IMR-90 (cell line): ENCODE measurements around the gene PHEX. TPM values are rescaled to one million over a fixed set of nuclear protein-coding genes. Genes with fewer than 3 reads are reported as not detected.

Experiments used
- ATAC-seq: fragments of 200-7000 bp; cut with Tn5 transposase; 2 replicates; pipeline ENCODE4 v1.9.1; 2020; ENCODE audit warnings: low read depth, mild to moderate bottlenecking, moderate library complexity
- BruUV-seq: library from RNA; stranded (reverse); fragments of 400-500 nt; replicated peaks from 2 replicates; lab custom pipeline; 2021; lab: Mats Ljungman, UMichigan
- CTCF ChIA-PET: fragments of 300-600 bp; formaldehyde crosslinking; extraction: SDS; loops from one replicate; lab custom pipeline; 2021; ENCODE audit warnings: antibody characterized with exemption; lab: Yijun Ruan, JAX
- POLR2A ChIA-PET: fragments of 300-600 bp; sonication (Branson Sonifier 250); formaldehyde crosslinking; loops from one replicate; lab custom pipeline; 2022; ENCODE audit warnings: antibody characterized with exemption; ENCODE audit not compliant: unreplicated experiment; lab: Charles Lee
- DNase-seq: peaks from one replicate; pipeline ENCODE4 v3.0.0; 2013
- H2AFZ ChIP-seq: replicated peaks from 2 replicates; pipeline ENCODE3; 2013; ENCODE audit warnings: low read length, mild to moderate bottlenecking; ENCODE audit not compliant: poor library complexity
- H2AK5ac ChIP-seq: 2 replicates; pipeline ENCODE4 v1.6.1; 2013; ENCODE audit warnings: low read depth, low read length, inconsistent platforms
- H2AK9ac ChIP-seq: replicated peaks from 2 replicates; pipeline ENCODE3; 2013; ENCODE audit warnings: mild to moderate bottlenecking, low read depth, low read length, moderate library complexity; ENCODE audit not compliant: poor library complexity
- H2BK120ac ChIP-seq: 2 replicates; pipeline ENCODE4 v1.6.1; 2013; ENCODE audit warnings: low read depth, low read length, inconsistent platforms
- H2BK15ac ChIP-seq: 3 replicates; pipeline ENCODE4 v1.6.1; 2013; ENCODE audit warnings: low read depth, low read length, inconsistent platforms
- H2BK20ac ChIP-seq: 2 replicates; pipeline ENCODE4 v1.6.1; 2013; ENCODE audit warnings: low read depth, mild to moderate bottlenecking, inconsistent platforms, low read length, moderate library complexity
- H2BK5ac ChIP-seq: 2 replicates; pipeline ENCODE4 v1.6.1; 2013; ENCODE audit warnings: mild to moderate bottlenecking, low read depth, low read length, inconsistent platforms; ENCODE audit not compliant: poor library complexity, severe bottlenecking
- H3K14ac ChIP-seq: replicated peaks from 2 replicates; pipeline ENCODE4 v1.6.1; 2013; ENCODE audit warnings: low read depth, low read length, inconsistent platforms
- H3K18ac ChIP-seq: 2 replicates; pipeline ENCODE4 v1.6.1; 2013; ENCODE audit warnings: low read depth, low read length, control low read depth
- H3K23ac ChIP-seq: 2 replicates; pipeline ENCODE4 v1.6.1; 2013; ENCODE audit warnings: low read depth, low read length, inconsistent platforms
- H3K27ac ChIP-seq: 2 replicates; pipeline ENCODE4 v1.5.1; 2013; ENCODE audit warnings: mild to moderate bottlenecking, control low read depth, low read length; ENCODE audit not compliant: insufficient read depth
- H3K27me3 ChIP-seq: 2 replicates; pipeline ENCODE4 v1.6.1; 2013; ENCODE audit warnings: low read length; ENCODE audit not compliant: control insufficient read depth, insufficient read depth
- H3K36me3 ChIP-seq: 2 replicates; pipeline ENCODE4 v1.6.1; 2013; ENCODE audit warnings: low read length, mixed read lengths; ENCODE audit not compliant: control insufficient read depth, insufficient read depth
- H3K4ac ChIP-seq: 2 replicates; pipeline ENCODE4 v1.6.1; 2013; ENCODE audit warnings: low read depth, low read length, inconsistent platforms
- H3K4me1 ChIP-seq: 2 replicates; pipeline ENCODE4 v1.6.1; 2013; ENCODE audit warnings: low read length, mixed read lengths; ENCODE audit not compliant: control insufficient read depth, insufficient read depth
- H3K4me2 ChIP-seq: 2 replicates; pipeline ENCODE4 v1.6.1; 2013; ENCODE audit warnings: low read depth, mild to moderate bottlenecking, control low read depth, low read length, moderate library complexity
- H3K4me3 ChIP-seq: 2 replicates; pipeline ENCODE4 v1.5.1; 2013; ENCODE audit warnings: low read depth, mild to moderate bottlenecking, control low read depth, low read length, moderate library complexity; ENCODE audit not compliant: insufficient read depth
- H3K56ac ChIP-seq: 2 replicates; pipeline ENCODE4 v1.6.1; 2013; ENCODE audit warnings: low read length, inconsistent platforms; ENCODE audit not compliant: insufficient read depth; ENCODE audit errors: extremely low read depth
- H3K79me1 ChIP-seq, 2 experiments: 2 replicates each; pipeline ENCODE4 v1.6.1; 2013; ENCODE audit warnings: low read length in 2 of 2, inconsistent platforms in 1 of 2, low read depth in 1 of 2
- H3K9ac ChIP-seq: 2 replicates; pipeline ENCODE4 v1.6.1; 2013; ENCODE audit warnings: low read depth, low read length, control low read depth
- H3K9me1 ChIP-seq: 2 replicates; pipeline ENCODE4 v1.6.1; 2013; ENCODE audit warnings: low read length, inconsistent platforms; ENCODE audit not compliant: insufficient read depth
- H3K9me3 ChIP-seq: 2 replicates; pipeline ENCODE4 v1.6.1; 2013; ENCODE audit warnings: low read length; ENCODE audit not compliant: control insufficient read depth, insufficient read depth
- H4K20me1 ChIP-seq: 2 replicates; pipeline ENCODE4 v1.6.1; 2013; ENCODE audit warnings: low read length, inconsistent platforms; ENCODE audit not compliant: insufficient read depth
- H4K5ac ChIP-seq: 2 replicates; pipeline ENCODE4 v1.6.1; 2013; ENCODE audit warnings: mild to moderate bottlenecking, low read depth, low read length, control low read depth
- H4K8ac ChIP-seq, 2 experiments: 2 replicates each; pipeline ENCODE4 v1.6.1; 2013; ENCODE audit warnings: low read depth in 2 of 2, low read length in 2 of 2, control low read depth in 1 of 2, inconsistent platforms in 1 of 2
- H4K91ac ChIP-seq: 2 replicates; pipeline ENCODE4 v1.6.1; 2013; ENCODE audit warnings: low read depth, low read length, inconsistent platforms; ENCODE audit not compliant: insufficient read depth
- BHLHE40 ChIP-seq: fragments of 150-350 bp; IDR thresholded peaks from 2 replicates; pipeline ENCODE4 v1.6.1; 2016; ENCODE audit warnings: mild to moderate bottlenecking, low read depth, low read length
- CEBPB ChIP-seq: IDR thresholded peaks from 2 replicates; pipeline ENCODE4 v1.6.1; 2012; ENCODE audit warnings: low read depth, low read length, improper control_type of control experiment
- CHD1 ChIP-seq: IDR thresholded peaks from 2 replicates; pipeline ENCODE4 v1.6.1; 2012; ENCODE audit warnings: low read depth, low read length, improper control_type of control experiment
- ELK1 ChIP-seq: fragments of 150-350 bp; IDR thresholded peaks from 2 replicates; pipeline ENCODE4 v1.6.1; 2016; ENCODE audit warnings: low read depth, mild to moderate bottlenecking, low read length, moderate library complexity, borderline replicate concordance
- FOS ChIP-seq: fragments of 150-350 bp; IDR thresholded peaks from 2 replicates; pipeline ENCODE4 v1.6.1; 2016; ENCODE audit warnings: low read depth, low read length
- MAFK ChIP-seq: IDR thresholded peaks from 2 replicates; pipeline ENCODE4 v1.6.1; 2012; ENCODE audit warnings: low read depth, low read length, improper control_type of control experiment
- MAZ ChIP-seq: IDR thresholded peaks from 2 replicates; pipeline ENCODE4 v1.6.1; 2012; ENCODE audit warnings: low read depth, mild to moderate bottlenecking, low read length, improper control_type of control experiment, moderate library complexity, borderline replicate concordance
- MXI1 ChIP-seq: IDR thresholded peaks from 2 replicates; pipeline ENCODE4 v1.6.1; 2012; ENCODE audit warnings: low read depth, mild to moderate bottlenecking, low read length, moderate library complexity, borderline replicate concordance
- NFE2L2 ChIP-seq: fragments of 150-350 bp; IDR thresholded peaks from 2 replicates; pipeline ENCODE4 v1.6.1; 2016; ENCODE audit warnings: low read depth, mild to moderate bottlenecking, low read length
- POLR2A ChIP-seq: IDR thresholded peaks from 2 replicates; pipeline ENCODE4 v1.6.1; 2012; ENCODE audit warnings: mild to moderate bottlenecking, low read depth, low read length
- RAD21 ChIP-seq: IDR thresholded peaks from 2 replicates; pipeline ENCODE4 v1.6.1; 2012; ENCODE audit warnings: low read length, improper control_type of control experiment
- RCOR1 ChIP-seq: IDR thresholded peaks from 2 replicates; pipeline ENCODE4 v1.6.1; 2012; ENCODE audit warnings: mild to moderate bottlenecking, low read length, improper control_type of control experiment; ENCODE audit not compliant: insufficient replicate concordance
- RFX5 ChIP-seq: IDR thresholded peaks from 2 replicates; pipeline ENCODE4 v1.8.0; 2012; ENCODE audit warnings: low read depth, mild to moderate bottlenecking, low read length, moderate library complexity
- SMC3 ChIP-seq: fragments of 150-350 bp; IDR thresholded peaks from 2 replicates; pipeline ENCODE4 v1.6.1; 2016; ENCODE audit warnings: low read depth, mild to moderate bottlenecking, antibody characterized with exemption, low read length, moderate library complexity
- WGBS, 2 experiments: methylation state at CpG; one replicate each; pipeline versions ENCODE4 v1.1.5 to v1.1.7; 2013; ENCODE audit warnings: missing lambda C conversion rate in 2 of 2; ENCODE audit not compliant: insufficient read length in 1 of 2; ENCODE audit errors: extremely low coverage in 2 of 2; 5-methylcytosine and 5-hydroxymethylcytosine counted together
- dilution Hi-C: fragments of 300-500 bp; cut with HindIII; formaldehyde crosslinking; loops from one replicate; pipeline ENCODE4 v1.14.3; 2018; ENCODE audit warnings: low sequenced_read_pairs; ENCODE audit not compliant: unreplicated experiment
- in situ Hi-C: fragments of 300-500 bp; cut with MboI; formaldehyde crosslinking; loops from 3 replicates; pipeline ENCODE4 v1.14.3; 2019; ENCODE audit warnings: low sequenced_read_pairs, inconsistent platforms, mixed read lengths
- intact Hi-C: fragments of 100-400 bp; cut with micrococcal nuclease; formaldehyde crosslinking; loops from 2 replicates; pipeline ENCODE4 v1.10.0; 2022
- polyA plus RNA-seq, 3 experiments: library from polyadenylated mRNA; depleted of rRNA; stranded (reverse); fragments of >200 nt; gene quantifications; 2 replicates each; pipeline ENCODE4 v1.2.3, GENCODE V29; 2012; ENCODE audit warnings: low replicate concordance in 1 of 3
- total RNA-seq: library from RNA; depleted of rRNA; stranded (reverse); fragments of >200 nt; gene quantifications from 2 replicates; pipeline ENCODE4 v1.2.3, GENCODE V29; 2012
- TF ChIP-seq, protein P1 (sequence below): fragments of 150-350 bp; IDR thresholded peaks from 2 replicates; pipeline ENCODE4 v1.6.1; 2017; ENCODE audit warnings: mild to moderate bottlenecking, antibody characterized with exemption, low read length, low read depth
- TF ChIP-seq, protein P2 (sequence below): conservative IDR thresholded peaks from 2 replicates; pipeline ENCODE4 v1.5.1; 2012; ENCODE audit warnings: mild to moderate bottlenecking, low read depth, low read length, improper control_type of control experiment

The PHEX gene
- total and polyA plus RNA-seq, 2 of the 4 experiments (the other 2 are of a cell fraction) = 0.10 to 0.18 TPM

DNA sequence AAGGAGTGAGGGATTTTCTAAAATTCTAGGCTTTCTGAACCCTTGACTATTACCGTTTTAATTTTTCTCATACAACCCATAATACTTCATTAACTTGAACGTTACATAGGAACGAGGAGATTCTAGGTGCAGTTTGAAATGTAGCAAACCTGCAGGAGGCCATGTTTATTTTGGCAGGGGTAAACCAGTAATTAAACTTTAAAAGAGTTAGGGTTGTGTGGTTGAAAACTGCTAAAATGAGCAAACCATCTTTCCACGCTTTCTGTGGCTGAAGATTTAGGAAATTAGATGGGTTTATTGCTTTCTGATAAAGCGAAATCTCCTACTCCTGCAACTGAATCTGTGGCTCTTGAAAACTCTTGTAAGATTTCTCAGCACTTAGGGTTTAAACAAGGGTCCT is 1.7 kb downstream of the PHEX start:
- POLR2A ChIA-PET = no interaction called here
- H2AK5ac ChIP-seq = no peak overlapping the region
- H3K4me2 ChIP-seq = no peak overlapping the region
- in situ Hi-C loops (no loop called here), intact Hi-C loops (no loop called here), dilution Hi-C loops (no loop called here)
- H3K27me3 ChIP-seq = no peaks in the 10 kb centered on the region
- BruUV-seq = no TSS peak
- H3K9me1 ChIP-seq = no peaks in the 10 kb centered on the region
- no peak overlapping the region for H3K4me3 ChIP-seq
- no peak overlapping the region for H2BK120ac ChIP-seq
- H2BK5ac ChIP-seq = no peak overlapping the region
- H4K91ac ChIP-seq = no peak overlapping the region
- WGBS, 2 experiments = no CpG with 5 or more reads among the region's 5 CpGs
- no peak overlapping the region for H2BK20ac ChIP-seq
- no peak overlapping the region for H3K23ac ChIP-seq
- no peak overlapping the region for H3K18ac ChIP-seq
- H2BK15ac ChIP-seq = no peak overlapping the region
- TF ChIP-seq RCOR1 = no peak
- TF ChIP-seq RAD21 = no peak
- TF ChIP-seq MAZ = no peak
- TF ChIP-seq MAFK = no peak
- no peak for TF ChIP-seq BHLHE40
- TF ChIP-seq CHD1 = no peak
- TF ChIP-seq NFE2L2 = no peak
- TF ChIP-seq RFX5 = no peak
- TF ChIP-seq, protein P1, sequence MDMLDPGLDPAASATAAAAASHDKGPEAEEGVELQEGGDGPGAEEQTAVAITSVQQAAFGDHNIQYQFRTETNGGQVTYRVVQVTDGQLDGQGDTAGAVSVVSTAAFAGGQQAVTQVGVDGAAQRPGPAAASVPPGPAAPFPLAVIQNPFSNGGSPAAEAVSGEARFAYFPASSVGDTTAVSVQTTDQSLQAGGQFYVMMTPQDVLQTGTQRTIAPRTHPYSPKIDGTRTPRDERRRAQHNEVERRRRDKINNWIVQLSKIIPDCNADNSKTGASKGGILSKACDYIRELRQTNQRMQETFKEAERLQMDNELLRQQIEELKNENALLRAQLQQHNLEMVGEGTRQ = no peak
- no peak for TF ChIP-seq MXI1
- TF ChIP-seq ELK1 = no peak
- TF ChIP-seq POLR2A = no peak
- TF ChIP-seq, protein P2, sequence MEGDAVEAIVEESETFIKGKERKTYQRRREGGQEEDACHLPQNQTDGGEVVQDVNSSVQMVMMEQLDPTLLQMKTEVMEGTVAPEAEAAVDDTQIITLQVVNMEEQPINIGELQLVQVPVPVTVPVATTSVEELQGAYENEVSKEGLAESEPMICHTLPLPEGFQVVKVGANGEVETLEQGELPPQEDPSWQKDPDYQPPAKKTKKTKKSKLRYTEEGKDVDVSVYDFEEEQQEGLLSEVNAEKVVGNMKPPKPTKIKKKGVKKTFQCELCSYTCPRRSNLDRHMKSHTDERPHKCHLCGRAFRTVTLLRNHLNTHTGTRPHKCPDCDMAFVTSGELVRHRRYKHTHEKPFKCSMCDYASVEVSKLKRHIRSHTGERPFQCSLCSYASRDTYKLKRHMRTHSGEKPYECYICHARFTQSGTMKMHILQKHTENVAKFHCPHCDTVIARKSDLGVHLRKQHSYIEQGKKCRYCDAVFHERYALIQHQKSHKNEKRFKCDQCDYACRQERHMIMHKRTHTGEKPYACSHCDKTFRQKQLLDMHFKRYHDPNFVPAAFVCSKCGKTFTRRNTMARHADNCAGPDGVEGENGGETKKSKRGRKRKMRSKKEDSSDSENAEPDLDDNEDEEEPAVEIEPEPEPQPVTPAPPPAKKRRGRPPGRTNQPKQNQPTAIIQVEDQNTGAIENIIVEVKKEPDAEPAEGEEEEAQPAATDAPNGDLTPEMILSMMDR = no peak
- TF ChIP-seq CEBPB = no peak
- TF ChIP-seq FOS = no peak
- TF ChIP-seq SMC3 = no peak
- H3K14ac ChIP-seq = no peak overlapping the region
- no peaks in the 10 kb centered on the region for H3K9me3 ChIP-seq
- H2AFZ ChIP-seq = no peak overlapping the region
- H4K20me1 ChIP-seq = no peaks in the 10 kb centered on the region
- no peak overlapping the region for H3K56ac ChIP-seq
- no peak overlapping the region for H3K27ac ChIP-seq
- no peak overlapping the region for H4K8ac ChIP-seq
- no peak for ATAC-seq
- no peak for DNase-seq
- no peaks in the 10 kb centered on the region for H3K36me3 ChIP-seq
- H4K5ac ChIP-seq = no peak overlapping the region
- H3K4ac ChIP-seq = no peak overlapping the region
- no peaks in the 10 kb centered on the region for H3K4me1 ChIP-seq
- no peaks in the 10 kb centered on the region for H3K79me1 ChIP-seq
- H3K9ac ChIP-seq = no peak overlapping the region
- CTCF ChIA-PET = no interaction called here
- H2AK9ac ChIP-seq = no peak overlapping the region
